Activated T-cell treated with anti-CD3 and anti-CD28 coated beads, Interleukin-2, amount 50 U/mL, for 24 hours (primary cell): ENCODE data around the gene UBAP2.
"Not testable (repeated sequence)": the region's sequence is repeated elsewhere in the genome, so short reads cannot be mapped to it uniquely, and the experiment has no call there.

Experiments used
- DNase-seq: peaks from one replicate; pipeline ENCODE4 v3.0.0-alpha.2; 2020
- H3K27ac Mint-ChIP-seq: 2 replicates; pipeline ENCODE4 v1.8.0; 2020; ENCODE audit warnings: mild to moderate bottlenecking, mixed read lengths
- H3K27me3 Mint-ChIP-seq: 2 replicates; pipeline ENCODE4 v1.8.0; 2020; ENCODE audit warnings: mixed read lengths
- H3K36me3 Mint-ChIP-seq: 2 replicates; pipeline ENCODE4 v1.8.0; 2020; ENCODE audit warnings: low read depth, mixed read lengths
- H3K4me1 Mint-ChIP-seq: 2 replicates; pipeline ENCODE4 v1.8.0; 2020; ENCODE audit warnings: low read depth, mixed read lengths
- H3K4me3 Mint-ChIP-seq: 2 replicates; pipeline ENCODE4 v1.8.0; 2020; ENCODE audit warnings: mild to moderate bottlenecking, moderate library complexity, mixed read lengths
- H3K9me3 Mint-ChIP-seq: 2 replicates; pipeline ENCODE4 v1.8.0; 2020; ENCODE audit warnings: mixed read lengths

The UBAP2 gene

DNA sequence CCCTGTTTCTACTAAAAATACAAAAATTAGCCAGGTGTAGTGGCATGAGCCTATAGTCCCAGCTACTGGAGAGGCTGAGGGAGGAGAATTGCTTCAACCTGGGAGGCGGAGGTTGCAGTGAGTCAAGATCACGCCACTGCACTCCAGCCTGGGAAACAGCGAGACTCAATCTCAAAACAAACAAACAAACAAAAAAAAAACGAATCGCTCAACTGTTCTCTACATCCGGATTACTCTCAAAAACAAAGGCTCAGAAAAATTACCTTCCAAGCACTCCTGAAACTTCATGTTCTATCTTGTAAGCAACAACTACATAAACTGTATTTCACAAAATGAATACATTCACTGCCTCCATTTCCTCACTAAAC, 14.0 kb downstream of the UBAP2 start:
- Mint-ChIP-seq H3K4me3 (no peak overlapping the region), H3K27ac (no peak overlapping the region), H3K9me3 (no peaks in the 10 kb centered on the region), H3K36me3 (peaks cover 74% of the 10 kb centered on the region), H3K27me3 (no peaks in the 10 kb centered on the region), H3K4me1 (peaks cover 18% of the 10 kb centered on the region)
- no peak for DNase-seq

DNA sequence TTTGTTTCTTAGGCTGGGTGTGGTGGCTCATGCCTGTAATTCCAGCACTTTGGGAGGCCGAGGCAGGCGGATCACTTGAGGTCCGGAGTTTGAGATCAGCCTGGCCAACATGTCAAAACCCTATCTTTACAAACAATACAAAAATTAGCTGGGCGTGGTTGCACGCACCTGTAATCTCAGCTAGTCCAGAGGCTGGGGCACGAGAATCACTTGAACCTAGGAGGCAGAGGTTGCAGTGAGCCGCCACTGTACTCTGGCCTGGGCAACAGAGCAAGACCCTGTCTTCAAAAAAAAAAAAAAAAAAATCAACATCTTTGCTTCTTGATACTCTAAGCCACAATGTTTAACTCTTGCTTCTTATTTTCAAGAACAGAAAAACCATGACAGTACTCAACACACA, 16.1 kb downstream of the UBAP2 start:
- Mint-ChIP-seq H3K4me3 (no peak overlapping the region), H3K36me3 (peaks cover 73% of the 10 kb centered on the region), H3K27me3 (no peaks in the 10 kb centered on the region), H3K4me1 (peaks cover 15% of the 10 kb centered on the region), H3K9me3 (no peaks in the 10 kb centered on the region), H3K27ac (no peak overlapping the region)
- DNase-seq, result no peak

DNA sequence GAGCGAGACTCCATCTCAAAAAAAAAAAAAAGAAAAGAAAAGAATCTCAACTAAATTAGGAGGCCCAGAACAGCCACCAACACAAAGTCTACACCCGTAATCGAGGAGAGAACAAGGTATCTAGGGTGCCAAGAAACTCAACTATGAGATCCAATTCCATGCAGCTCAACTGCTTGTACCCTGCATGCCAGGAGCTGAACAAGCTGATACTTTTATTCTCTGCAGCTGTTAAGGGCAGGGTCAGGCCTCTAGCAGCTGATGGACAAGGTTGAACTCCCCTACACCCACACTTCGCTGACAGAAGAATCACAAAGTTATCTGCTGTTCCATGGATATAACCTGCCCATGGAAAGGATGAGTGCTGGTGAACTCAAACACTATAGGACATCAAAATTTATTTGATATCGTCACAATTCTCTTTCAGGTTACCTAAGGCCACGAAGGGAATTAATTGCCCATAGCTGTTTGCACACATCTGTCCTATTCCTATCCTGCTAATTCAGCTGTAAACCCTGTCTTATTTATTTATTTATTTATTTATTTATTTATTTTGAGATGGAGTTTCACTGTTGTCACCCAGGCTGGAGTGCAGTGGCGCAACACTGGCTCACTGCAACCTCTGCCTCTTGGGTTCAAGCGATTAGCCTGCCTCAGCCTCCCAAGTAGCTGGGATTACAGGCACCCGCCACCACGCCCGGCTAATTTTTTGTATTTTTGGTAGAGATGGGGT, 20.7 kb downstream of the UBAP2 start:
- H3K36me3 Mint-ChIP-seq, result peaks cover 73% of the 10 kb centered on the region
- no peak overlapping the region for H3K4me3 Mint-ChIP-seq
- no peak for DNase-seq
- H3K27me3 Mint-ChIP-seq, result no peaks in the 10 kb centered on the region
- H3K27ac Mint-ChIP-seq, result no peak overlapping the region
- H3K9me3 Mint-ChIP-seq, result no peaks in the 10 kb centered on the region
- peaks cover 17% of the 10 kb centered on the region for H3K4me1 Mint-ChIP-seq

GRCh38 chr9:34025811-34026210, 22.9 kb downstream of the UBAP2 start:
- Mint-ChIP-seq H3K27ac (no peak overlapping the region), H3K36me3 (peaks cover 60% of the 10 kb centered on the region), H3K4me1 (peaks cover 17% of the 10 kb centered on the region), H3K4me3 (no peak overlapping the region), H3K9me3 (no peaks in the 10 kb centered on the region), H3K27me3 (no peaks in the 10 kb centered on the region)
- no peak for DNase-seq

DNA sequence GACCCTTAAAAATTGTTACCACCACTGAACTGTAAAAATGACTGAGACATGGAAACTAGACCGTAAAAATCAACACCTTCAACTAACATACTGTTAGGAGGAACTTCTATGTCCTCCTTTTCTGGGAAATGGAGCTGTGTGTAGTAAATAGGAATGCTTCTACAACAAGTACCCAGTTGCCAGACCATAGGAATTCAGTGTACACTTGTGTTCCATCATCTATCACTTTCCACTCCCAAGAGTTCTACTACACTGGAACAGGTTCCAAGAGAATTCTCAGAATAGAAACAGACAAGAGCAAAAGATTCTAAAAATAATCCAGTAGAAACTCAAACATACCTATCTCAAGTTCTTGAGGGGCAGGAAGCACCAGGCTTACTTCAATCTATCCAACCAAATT, 23.6 kb downstream of the UBAP2 start:
- no peaks in the 10 kb centered on the region for H3K27me3 Mint-ChIP-seq
- no peaks in the 10 kb centered on the region for H3K9me3 Mint-ChIP-seq
- H3K27ac Mint-ChIP-seq, result peak overlapping the region; percentile 1
- peaks cover 58% of the 10 kb centered on the region for H3K36me3 Mint-ChIP-seq
- H3K4me3 Mint-ChIP-seq, result no peak overlapping the region
- H3K4me1 Mint-ChIP-seq, result peaks cover 18% of the 10 kb centered on the region
- DNase-seq, result no peak

DNA sequence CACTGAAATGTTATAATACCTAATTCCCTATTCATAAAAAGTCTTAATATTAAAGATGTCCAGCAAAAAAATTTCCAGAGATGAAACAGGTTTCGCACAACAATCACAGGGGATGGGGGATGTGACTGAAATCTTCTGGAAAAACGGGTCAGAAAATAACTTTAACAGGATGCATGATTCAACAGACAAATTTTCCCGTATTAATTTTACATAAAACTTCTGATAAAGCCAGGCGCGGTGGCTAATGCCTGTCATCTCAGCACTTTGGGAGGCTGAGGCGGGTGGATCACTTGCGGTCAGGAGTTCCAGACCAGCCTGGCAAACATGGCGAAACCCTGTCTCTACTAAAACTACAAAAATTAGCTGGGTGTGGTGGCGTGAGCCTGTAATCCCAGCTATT, 24.2 kb downstream of the UBAP2 start:
- H3K36me3 Mint-ChIP-seq, result peaks cover 57% of the 10 kb centered on the region
- not testable (repeated sequence) for H3K27me3 Mint-ChIP-seq, DNase-seq, H3K4me3 Mint-ChIP-seq, H3K27ac Mint-ChIP-seq, H3K9me3 Mint-ChIP-seq
- H3K4me1 Mint-ChIP-seq, result peaks cover 19% of the 10 kb centered on the region

GRCh38 chr9:34016149-34016548, 32.5 kb downstream of the UBAP2 start:
- H3K36me3 Mint-ChIP-seq, result peaks cover 66% of the 10 kb centered on the region
- DNase-seq, result no peak
- H3K9me3 Mint-ChIP-seq, result no peaks in the 10 kb centered on the region
- no peak overlapping the region for H3K27ac Mint-ChIP-seq
- peaks cover 3% of the 10 kb centered on the region for H3K4me1 Mint-ChIP-seq
- no peaks in the 10 kb centered on the region for H3K27me3 Mint-ChIP-seq
- H3K4me3 Mint-ChIP-seq, result no peak overlapping the region

- Mint-ChIP-seq H3K4me1 (no peaks in the 10 kb centered on the region), H3K9me3 (no peaks in the 10 kb centered on the region), H3K27ac (no peak overlapping the region), H3K27me3 (no peaks in the 10 kb centered on the region), H3K4me3 (no peak overlapping the region), H3K36me3 (peaks cover 87% of the 10 kb centered on the region)
- DNase-seq, result no peak
Measured at GRCh38 chr9:34010979-34011378, 37.7 kb downstream of the UBAP2 start.

- no peak for DNase-seq
- H3K4me1 Mint-ChIP-seq, result no peaks in the 10 kb centered on the region
- H3K27me3 Mint-ChIP-seq, result no peaks in the 10 kb centered on the region
- no peak overlapping the region for H3K4me3 Mint-ChIP-seq
- H3K27ac Mint-ChIP-seq, result no peak overlapping the region
- H3K9me3 Mint-ChIP-seq, result no peaks in the 10 kb centered on the region
- peaks cover 72% of the 10 kb centered on the region for H3K36me3 Mint-ChIP-seq
Measured at GRCh38 chr9:34001951-34002350, 46.7 kb downstream of the UBAP2 start.

DNA sequence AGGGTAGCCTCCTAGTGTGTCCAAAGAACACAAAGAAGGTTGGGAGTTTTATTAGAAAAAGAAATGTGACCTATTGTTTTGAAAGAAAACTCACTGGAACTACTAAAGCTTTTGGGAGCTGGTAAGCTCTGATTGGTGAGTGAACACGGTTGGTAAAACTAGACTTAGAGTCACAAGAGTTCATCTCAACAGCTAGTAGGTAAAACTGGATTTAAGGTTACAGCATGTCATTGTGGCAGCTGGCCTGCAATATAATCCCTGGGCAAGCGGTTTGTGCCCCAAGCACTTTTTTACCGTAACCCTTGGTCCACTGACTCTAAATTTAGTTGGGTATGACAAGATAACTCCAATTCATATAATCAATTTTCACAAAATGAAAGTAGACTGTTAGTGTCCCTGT, 47.4 kb downstream of the UBAP2 start:
- Mint-ChIP-seq H3K27me3 (no peaks in the 10 kb centered on the region), H3K4me3 (no peak overlapping the region), H3K27ac (no peak overlapping the region), H3K4me1 (no peaks in the 10 kb centered on the region), H3K9me3 (no peaks in the 10 kb centered on the region), H3K36me3 (peaks cover 72% of the 10 kb centered on the region)
- no peak for DNase-seq

GRCh38 chr9:33995449-33995848, 53.2 kb downstream of the UBAP2 start:
- Mint-ChIP-seq H3K27me3 (no peaks in the 10 kb centered on the region), H3K4me3 (no peak overlapping the region), H3K36me3 (peaks cover 78% of the 10 kb centered on the region), H3K27ac (no peak overlapping the region), H3K9me3 (no peaks in the 10 kb centered on the region), H3K4me1 (no peaks in the 10 kb centered on the region)
- no peak for DNase-seq

DNA sequence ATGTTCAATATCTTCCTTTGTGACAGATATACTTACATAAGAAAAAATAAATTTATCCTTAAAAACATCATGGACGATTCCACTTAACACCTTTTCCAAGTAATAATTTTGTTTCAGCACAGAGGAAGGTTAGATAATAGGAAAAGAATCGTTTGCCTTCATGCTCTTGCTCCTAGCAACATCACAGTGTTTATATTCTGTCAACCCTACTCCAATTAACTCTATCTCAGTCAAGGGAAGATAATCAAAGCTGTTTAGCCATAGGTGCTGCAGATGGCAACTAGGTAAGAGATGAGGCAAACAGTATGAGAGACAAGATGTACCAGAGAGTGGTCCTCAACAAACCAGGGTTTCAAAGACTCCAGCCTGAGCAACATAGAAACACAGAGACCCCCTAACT, 55.6 kb downstream of the UBAP2 start:
- Mint-ChIP-seq H3K27me3 (no peaks in the 10 kb centered on the region), H3K4me1 (peaks cover 17% of the 10 kb centered on the region), H3K4me3 (no peak overlapping the region), H3K9me3 (no peaks in the 10 kb centered on the region), H3K36me3 (peaks cover 77% of the 10 kb centered on the region), H3K27ac (no peak overlapping the region)
- DNase-seq, result no peak

- no peaks in the 10 kb centered on the region for H3K9me3 Mint-ChIP-seq
- peaks cover 17% of the 10 kb centered on the region for H3K4me1 Mint-ChIP-seq
- H3K36me3 Mint-ChIP-seq, result peaks cover 76% of the 10 kb centered on the region
- no peak overlapping the region for H3K4me3 Mint-ChIP-seq
- no peak overlapping the region for H3K27ac Mint-ChIP-seq
- H3K27me3 Mint-ChIP-seq, result no peaks in the 10 kb centered on the region
- DNase-seq, result no peak
Measured at GRCh38 chr9:33992632-33993031, 56.1 kb downstream of the UBAP2 start.

DNA sequence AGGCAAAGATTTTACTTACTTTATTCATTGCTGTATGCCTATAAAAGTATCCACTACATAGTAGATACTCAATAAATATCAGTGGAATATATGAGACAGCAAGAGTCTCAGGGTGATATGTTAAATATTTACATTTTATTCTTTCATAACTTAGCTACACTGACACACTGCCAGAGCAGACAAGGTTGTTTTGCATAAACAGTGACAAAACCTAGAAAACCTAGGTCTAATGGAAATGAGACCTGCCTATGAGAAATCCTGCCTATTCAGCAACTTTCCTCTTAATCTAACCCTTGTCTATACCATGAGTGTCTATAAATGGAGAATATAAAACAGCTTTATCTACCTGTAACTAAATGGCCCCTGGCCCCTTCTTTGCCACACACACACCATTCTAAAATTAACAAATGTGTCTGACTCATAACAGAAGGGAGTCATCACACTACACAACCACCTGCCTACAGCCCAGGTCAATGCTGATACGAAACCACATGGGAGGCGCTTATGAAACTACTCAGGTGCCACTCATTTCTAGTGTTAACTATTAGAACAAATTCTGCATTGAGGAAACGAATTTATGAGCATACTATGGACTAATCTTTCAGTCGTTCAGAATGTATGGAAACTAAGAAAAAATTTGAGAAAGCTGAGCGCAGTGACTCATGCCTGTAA, 60.3 kb downstream of the UBAP2 start:
- Mint-ChIP-seq H3K4me3 (peak overlapping the region; percentile 34), H3K27ac (peak overlapping the region; percentile 89), H3K9me3 (no peaks in the 10 kb centered on the region), H3K36me3 (peaks cover 77% of the 10 kb centered on the region), H3K27me3 (no peaks in the 10 kb centered on the region), H3K4me1 (peaks cover 17% of the 10 kb centered on the region)
- no peak for DNase-seq

DNA sequence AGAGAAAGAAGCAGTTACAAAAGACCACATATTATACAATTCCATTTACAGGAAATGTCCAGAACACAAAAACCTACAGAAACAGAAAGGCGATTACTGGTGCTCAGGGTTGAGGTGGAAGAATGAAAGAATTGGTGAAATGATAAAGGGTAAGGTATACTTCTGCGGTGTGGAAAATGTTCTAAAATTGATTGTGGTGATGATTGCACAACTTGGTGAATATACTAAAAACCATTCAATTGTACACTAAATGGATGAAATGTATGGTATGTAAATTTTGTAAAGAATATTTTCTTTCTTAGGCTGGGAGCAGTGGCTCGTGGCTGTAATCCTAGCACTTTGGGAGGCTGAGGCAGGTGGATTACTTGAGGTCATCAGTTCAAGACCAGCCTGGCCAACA, 72.3 kb downstream of the UBAP2 start:
- DNase-seq, result no peak
- no peaks in the 10 kb centered on the region for H3K9me3 Mint-ChIP-seq

More for the DNA sequence above, 72.3 kb downstream of the UBAP2 start:
- Mint-ChIP-seq H3K4me1 (no peaks in the 10 kb centered on the region), H3K27me3 (no peaks in the 10 kb centered on the region), H3K36me3 (peaks cover 68% of the 10 kb centered on the region), H3K4me3 (no peak overlapping the region), H3K27ac (no peak overlapping the region)
